Glutamatergic neuron (in vitro differentiated cells): ENCODE data around the gene C1orf159. TPM values are rescaled to one million over a fixed set of nuclear protein-coding genes. Genes with fewer than 3 reads are reported as not detected.
A peak's percentile ranks its signal among the peaks of the same experiment; 100 is the strongest.
"Not testable (repeated sequence)": the region's sequence is repeated elsewhere in the genome, so short reads cannot be mapped to it uniquely, and the experiment has no call there.

ENCODE experiments used
- DNase-seq: peaks from one replicate; pipeline ENCODE4 v3.0.0; 2022
- H3K27ac Mint-ChIP-seq: one replicate; pipeline ENCODE4 v1.8.0; 2020; ENCODE audit warnings: mild to moderate bottlenecking, mixed read lengths, inconsistent platforms; ENCODE audit not compliant: unreplicated experiment
- H3K27me3 Mint-ChIP-seq: one replicate; pipeline ENCODE4 v1.8.0; 2020; ENCODE audit warnings: mild to moderate bottlenecking, moderate library complexity, mixed read lengths, inconsistent platforms; ENCODE audit not compliant: unreplicated experiment
- H3K36me3 Mint-ChIP-seq: one replicate; pipeline ENCODE4 v1.8.0; 2020; ENCODE audit warnings: mild to moderate bottlenecking, mixed read lengths, inconsistent platforms; ENCODE audit not compliant: unreplicated experiment
- H3K4me1 Mint-ChIP-seq: one replicate; pipeline ENCODE4 v1.8.0; 2020; ENCODE audit warnings: mild to moderate bottlenecking, low read depth, mixed read lengths, inconsistent platforms; ENCODE audit not compliant: unreplicated experiment
- H3K4me3 Mint-ChIP-seq: one replicate; pipeline ENCODE4 v1.8.0; 2020; ENCODE audit warnings: mild to moderate bottlenecking, mixed read lengths, inconsistent platforms; ENCODE audit not compliant: unreplicated experiment
- H3K9me3 Mint-ChIP-seq: one replicate; pipeline ENCODE4 v1.8.0; 2020; ENCODE audit warnings: mild to moderate bottlenecking, moderate library complexity, mixed read lengths, inconsistent platforms; ENCODE audit not compliant: unreplicated experiment
- CTCF ChIP-seq: fragments of 200-600 bp; sonication (generic); IDR thresholded peaks from one replicate; pipeline ENCODE4 v1.5.0; 2021; ENCODE audit not compliant: partially characterized antibody, unreplicated experiment
- total RNA-seq: library from RNA; stranded (reverse); fragmentation: NEBNext Ultra II Directional; extraction: Animal tissue kit (Norgen Biotek cat#: 25700); gene quantifications from one replicate; pipeline ENCODE4 v1.2.1, GENCODE V29; 2021; ENCODE audit not compliant: unreplicated experiment

C1orf159 gene
- total RNA-seq, 1 donor from 2014 or later: 24.5 TPM

DNA sequence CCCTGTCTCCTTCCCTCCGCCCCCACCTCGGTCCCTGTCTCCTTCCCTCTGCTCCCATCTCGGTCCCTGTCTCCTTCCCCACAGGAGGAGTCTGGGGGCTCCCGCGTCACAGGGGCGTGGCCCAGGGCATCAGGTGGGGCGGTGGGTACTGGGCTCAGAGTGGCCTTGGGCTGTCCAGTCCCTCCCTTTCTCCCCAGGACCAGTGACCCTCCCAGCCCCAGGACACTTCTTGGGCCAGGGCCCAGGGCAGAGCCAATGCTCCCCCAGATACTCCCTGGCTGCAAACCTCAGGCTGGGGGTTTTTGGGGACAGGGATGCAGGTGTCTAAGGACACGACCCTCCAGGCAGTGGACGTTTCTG, 35.0 kb downstream of the C1orf159 start:
- Mint-ChIP-seq H3K4me3 (no peak overlapping the region), H3K27ac (no peak overlapping the region), H3K36me3 (no peaks in the 10 kb centered on the region), H3K4me1 (no peaks in the 10 kb centered on the region), H3K9me3 (peaks cover 1% of the 10 kb centered on the region), H3K27me3 (peaks cover 2% of the 10 kb centered on the region)
- TF ChIP-seq CTCF: no peak
- DNase-seq: no peak

DNA sequence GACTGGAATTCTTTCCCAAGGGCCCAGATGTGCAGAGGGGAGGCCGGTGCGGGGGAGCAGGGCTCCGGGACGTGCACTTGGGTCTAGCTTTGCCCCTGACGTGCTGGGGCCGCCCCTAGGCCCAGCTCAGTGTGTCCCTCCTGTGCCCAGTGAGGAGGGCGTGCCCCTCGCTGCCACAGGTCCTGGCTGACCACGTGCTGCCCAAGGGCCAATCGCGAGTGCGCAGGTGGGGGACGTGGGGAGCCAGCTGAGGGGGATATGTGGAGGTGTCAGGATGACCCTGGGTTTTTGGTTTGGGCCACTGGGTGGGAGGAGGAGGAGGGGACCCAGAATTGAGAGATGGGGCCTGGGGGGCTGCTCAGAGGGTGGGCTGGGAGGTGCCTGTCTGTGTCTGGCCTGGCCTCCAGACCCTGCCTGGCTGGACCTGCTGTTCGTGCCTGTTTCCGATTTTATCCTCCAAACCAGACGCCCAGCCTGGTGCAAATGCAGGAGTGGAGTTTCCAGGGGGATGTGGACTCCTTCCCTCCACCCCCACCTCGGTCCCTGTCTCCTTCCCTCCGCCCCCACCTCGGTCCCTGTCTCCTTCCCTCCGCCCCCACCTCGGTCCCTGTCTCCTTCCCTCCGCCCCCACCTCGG, 35.6 kb downstream of the C1orf159 start:
- H3K36me3 Mint-ChIP-seq: no peaks in the 10 kb centered on the region
- H3K4me1 Mint-ChIP-seq: no peaks in the 10 kb centered on the region
- H3K27ac Mint-ChIP-seq: no peak overlapping the region
- DNase-seq: peak; percentile 74
- H3K9me3 Mint-ChIP-seq: peaks cover 1% of the 10 kb centered on the region
- TF ChIP-seq CTCF: no peak
- H3K27me3 Mint-ChIP-seq: peaks cover 2% of the 10 kb centered on the region
- H3K4me3 Mint-ChIP-seq: peak overlapping the region; percentile 64

DNA sequence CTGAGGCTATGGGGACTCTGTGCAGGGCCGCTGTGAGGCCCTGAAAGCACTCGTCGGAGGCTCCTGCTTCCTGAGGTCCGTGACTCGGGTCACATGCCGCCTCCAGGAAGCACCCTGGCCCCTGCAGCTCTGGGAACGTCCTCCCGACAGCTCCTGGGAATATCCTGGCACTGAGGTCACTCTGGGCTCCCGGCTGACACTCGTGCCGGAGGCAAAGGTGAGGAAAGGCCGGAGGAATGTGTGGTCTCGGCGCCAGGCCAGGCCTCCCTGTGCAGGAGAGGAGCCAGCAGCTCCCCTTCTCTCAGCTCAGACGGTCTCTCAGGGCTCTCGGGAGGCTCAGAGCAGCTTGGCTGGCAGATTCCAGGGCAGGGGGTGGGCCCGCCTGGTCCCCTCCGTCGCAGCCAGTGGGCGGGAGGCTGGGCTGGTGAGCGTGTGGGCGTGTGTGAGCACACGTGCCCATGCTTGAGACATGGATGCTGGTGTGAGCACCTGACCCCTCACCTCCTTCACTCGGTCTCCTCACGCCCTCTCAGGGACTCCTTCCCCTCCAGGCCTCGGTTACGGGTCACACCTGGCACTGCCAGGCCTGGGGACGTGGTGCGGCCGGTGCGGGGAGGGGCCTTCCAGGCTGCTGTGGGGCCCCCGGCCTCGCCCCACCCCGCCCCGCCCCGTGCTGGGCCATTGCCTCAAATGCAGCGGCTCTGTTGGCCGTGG, 36.3 kb downstream of the C1orf159 start:
- H3K4me3 Mint-ChIP-seq: no peak overlapping the region
- H3K27ac Mint-ChIP-seq: no peak overlapping the region
- H3K27me3 Mint-ChIP-seq: peaks cover 4% of the 10 kb centered on the region
- no peaks in the 10 kb centered on the region for H3K4me1 Mint-ChIP-seq
- H3K36me3 Mint-ChIP-seq: no peaks in the 10 kb centered on the region
- H3K9me3 Mint-ChIP-seq: peaks cover 4% of the 10 kb centered on the region
- no peak for TF ChIP-seq CTCF
- peak; percentile 72 for DNase-seq

GRCh38 chr1:1077396-1077795, 38.5 kb downstream of the C1orf159 start:
- DNase-seq, H3K4me1 Mint-ChIP-seq, H3K36me3 Mint-ChIP-seq, H3K9me3 Mint-ChIP-seq, H3K27ac Mint-ChIP-seq, H3K27me3 Mint-ChIP-seq, H3K4me3 Mint-ChIP-seq: not testable (repeated sequence)

- DNase-seq: peak; percentile 28
- H3K4me3 Mint-ChIP-seq: no peak overlapping the region
- H3K4me1 Mint-ChIP-seq: no peaks in the 10 kb centered on the region
- TF ChIP-seq CTCF: no peak
- H3K9me3 Mint-ChIP-seq: peaks cover 3% of the 10 kb centered on the region
- H3K27ac Mint-ChIP-seq: no peak overlapping the region
- H3K27me3 Mint-ChIP-seq: peaks cover 4% of the 10 kb centered on the region
- no peaks in the 10 kb centered on the region for H3K36me3 Mint-ChIP-seq
Measured at GRCh38 chr1:1075148-1075935, 40.5 kb downstream of the C1orf159 start.
